Muscle layer of colon (tissue), 2 donors: ENCODE data around the gene BMP2K.

ENCODE experiments used
- H3K27ac ChIP-seq: one replicate; pipeline ENCODE4 v1.7.0; 2013; ENCODE audit warnings: low read depth, mild to moderate bottlenecking, low read length, moderate library complexity
- H3K27me3 ChIP-seq, 2 donors: one replicate each; pipeline ENCODE4 v1.7.0; 2013; ENCODE audit warnings: low read length in 2 of 2, mild to moderate bottlenecking in 2 of 2; ENCODE audit not compliant: insufficient read depth in 2 of 2, control insufficient read depth in 1 of 2
- H3K36me3 ChIP-seq: one replicate; pipeline ENCODE4 v1.7.0; 2013; ENCODE audit warnings: mild to moderate bottlenecking, low read length; ENCODE audit not compliant: insufficient read depth
- H3K4me1 ChIP-seq: one replicate; pipeline ENCODE4 v1.7.0; 2013; ENCODE audit warnings: mild to moderate bottlenecking, low read length; ENCODE audit not compliant: insufficient read depth
- H3K4me3 ChIP-seq, 2 donors: one replicate each; pipeline ENCODE4 v1.7.0; 2013; ENCODE audit warnings: low read length in 2 of 2, low read depth in 1 of 2, mild to moderate bottlenecking in 1 of 2, moderate library complexity in 1 of 2
- H3K9ac ChIP-seq: one replicate; pipeline ENCODE4 v1.7.0; 2013; ENCODE audit warnings: low read length
- H3K9me3 ChIP-seq: one replicate; pipeline ENCODE4 v1.7.0; 2013; ENCODE audit warnings: mild to moderate bottlenecking, low read length
- donor health status: abdominal sarcoma.
- donor health status: Adenocarcinoma of cecum.

Gene BMP2K

GRCh38 chr4:78922207-78922606 is 146.1 kb downstream of the BMP2K start:
- H3K9me3 ChIP-seq: no peaks in the 10 kb centered on the region
- H3K4me1 ChIP-seq: no peaks in the 10 kb centered on the region
- H3K27me3 ChIP-seq: no peaks in the 10 kb centered on the region
- H3K4me3 ChIP-seq: no peak overlapping the region
- no peak overlapping the region for H3K27ac ChIP-seq
- no peak overlapping the region for H3K9ac ChIP-seq
- peaks cover 6% of the 10 kb centered on the region for H3K36me3 ChIP-seq

- Histone ChIP-seq H3K4me1 (no peaks in the 10 kb centered on the region), H3K9ac (no peak overlapping the region), H3K27me3 (no peaks in the 10 kb centered on the region), H3K27ac (no peak overlapping the region), H3K4me3 (no peak overlapping the region), H3K36me3 (peaks cover 6% of the 10 kb centered on the region), H3K9me3 (no peaks in the 10 kb centered on the region)
These were observed 147.5 kb downstream of the BMP2K start for GRCh38 chr4:78923464-78924312.

GRCh38 chr4:78926826-78927225 is 150.7 kb downstream of the BMP2K start:
- Histone ChIP-seq H3K36me3 (peaks cover 4% of the 10 kb centered on the region), H3K27ac (no peak overlapping the region)

GRCh38 chr4:78928835-78929234 is 152.7 kb downstream of the BMP2K start:
- Histone ChIP-seq H3K4me3 (no peak overlapping the region), H3K9ac (no peak overlapping the region), H3K27ac (no peak overlapping the region), H3K27me3 (no peaks in the 10 kb centered on the region), H3K4me1 (no peaks in the 10 kb centered on the region), H3K9me3 (no peaks in the 10 kb centered on the region), H3K36me3 (peaks cover 4% of the 10 kb centered on the region)

More at GRCh38 chr4:78926826-78927225, 150.7 kb downstream of the BMP2K start:
- H3K9me3 ChIP-seq: no peaks in the 10 kb centered on the region
- H3K9ac ChIP-seq: no peak overlapping the region
- H3K4me3 ChIP-seq: no peak overlapping the region
- no peaks in the 10 kb centered on the region for H3K27me3 ChIP-seq
- no peaks in the 10 kb centered on the region for H3K4me1 ChIP-seq

- H3K9ac ChIP-seq: no peak overlapping the region
- no peaks in the 10 kb centered on the region for H3K27me3 ChIP-seq
- peaks cover 4% of the 10 kb centered on the region for H3K36me3 ChIP-seq
- H3K4me1 ChIP-seq: no peaks in the 10 kb centered on the region
- no peak overlapping the region for H3K27ac ChIP-seq
- no peaks in the 10 kb centered on the region for H3K9me3 ChIP-seq
- no peak overlapping the region for H3K4me3 ChIP-seq
These were observed 154.0 kb downstream of the BMP2K start for GRCh38 chr4:78930016-78930629.

GRCh38 chr4:78936989-78937388 is 160.8 kb downstream of the BMP2K start:
- Histone ChIP-seq H3K27me3 (no peaks in the 10 kb centered on the region), H3K9ac (no peak overlapping the region), H3K4me3 (no peak overlapping the region), H3K27ac (no peak overlapping the region), H3K9me3 (no peaks in the 10 kb centered on the region), H3K36me3 (no peaks in the 10 kb centered on the region), H3K4me1 (peaks cover 13% of the 10 kb centered on the region)

GRCh38 chr4:78937837-78938236 is 161.7 kb downstream of the BMP2K start:
- Histone ChIP-seq H3K27ac (no peak overlapping the region), H3K4me1 (peaks cover 13% of the 10 kb centered on the region), H3K9me3 (no peaks in the 10 kb centered on the region), H3K36me3 (no peaks in the 10 kb centered on the region), H3K27me3 (no peaks in the 10 kb centered on the region), H3K9ac (no peak overlapping the region), H3K4me3 (peak overlapping the region in 1 of 2 donors; percentile 5)

GRCh38 chr4:78938474-78938867 is 162.3 kb downstream of the BMP2K start:
- Histone ChIP-seq H3K27me3 (no peaks in the 10 kb centered on the region), H3K4me1 (peaks cover 13% of the 10 kb centered on the region), H3K36me3 (no peaks in the 10 kb centered on the region), H3K27ac (peak overlapping the region; percentile 54), H3K9me3 (no peaks in the 10 kb centered on the region), H3K4me3 (peak overlapping the region; percentile 82 to 85), H3K9ac (peak overlapping the region; percentile 59)

GRCh38 chr4:78938868-78939666 is 162.9 kb downstream of the BMP2K start, which contains the start of gene PAQR3:
Gene PAQR3, minus strand, starts transcription at chr4:78939438. Its CDS starts 214 bp downstream, at chr4:78939224.
- Histone ChIP-seq H3K27ac (peak within 1 kb of the TSS; percentile 54), H3K9ac (peak within 1 kb of the TSS; percentile 81), H3K36me3 (no peaks in the 10 kb centered on the region), H3K27me3 (no peaks in the 10 kb centered on the region), H3K9me3 (no peaks in the 10 kb centered on the region), H3K4me3 (peak within 1 kb of the TSS; percentile 82 to 85), H3K4me1 (peaks cover 13% of the 10 kb centered on the region)

- peak overlapping the region; percentile 81 for H3K9ac ChIP-seq
- no peaks in the 10 kb centered on the region for H3K9me3 ChIP-seq
- peak overlapping the region; percentile 45 for H3K27ac ChIP-seq
- H3K27me3 ChIP-seq: no peaks in the 10 kb centered on the region
- H3K4me1 ChIP-seq: peaks cover 13% of the 10 kb centered on the region
- H3K4me3 ChIP-seq: peak overlapping the region; percentile 33 to 82
- no peaks in the 10 kb centered on the region for H3K36me3 ChIP-seq
These were observed 163.5 kb downstream of the BMP2K start for GRCh38 chr4:78939667-78940008.

- Histone ChIP-seq H3K9ac (no peak overlapping the region), H3K9me3 (no peaks in the 10 kb centered on the region), H3K4me3 (no peak overlapping the region), H3K36me3 (no peaks in the 10 kb centered on the region), H3K4me1 (peaks cover 13% of the 10 kb centered on the region), H3K27ac (no peak overlapping the region), H3K27me3 (no peaks in the 10 kb centered on the region)
These were observed 164.6 kb downstream of the BMP2K start for GRCh38 chr4:78940752-78941151.
